DND-41 (cell line): ENCODE measurements around the gene ANXA3.

ENCODE experiments used
- ATAC-seq: fragments of 200-7000 bp; cut with Tn5 transposase; 3 replicates; pipeline ENCODE4 v1.9.1; 2021; ENCODE audit warnings: low read depth; ENCODE audit not compliant: insufficient read depth
- DNase-seq: peaks from one replicate; pipeline ENCODE4 v3.0.0-alpha.2; 2020
- H2AFZ ChIP-seq: 2 replicates; pipeline ENCODE4 v1.6.0; 2012; ENCODE audit warnings: low read depth, low read length
- H3K27ac ChIP-seq: 2 replicates; pipeline ENCODE4 v1.5.1; 2012; ENCODE audit warnings: low read length, inconsistent platforms
- H3K27me3 ChIP-seq: fragments of 200-600 bp; sonication (generic); 2 replicates; pipeline ENCODE4 v1.6.0; 2012; ENCODE audit warnings: low read length, mild to moderate bottlenecking, inconsistent platforms; ENCODE audit not compliant: insufficient read depth, poor library complexity
- H3K36me3 ChIP-seq: 2 replicates; pipeline ENCODE4 v1.5.1; 2012; ENCODE audit warnings: low read length, inconsistent platforms; ENCODE audit not compliant: insufficient read depth
- H3K4me1 ChIP-seq: 2 replicates; pipeline ENCODE4 v1.5.1; 2012; ENCODE audit warnings: mild to moderate bottlenecking, low read length; ENCODE audit not compliant: insufficient read depth
- H3K4me2 ChIP-seq: 2 replicates; pipeline ENCODE4 v1.6.0; 2012; ENCODE audit warnings: mild to moderate bottlenecking, moderate library complexity, low read length, inconsistent platforms; ENCODE audit not compliant: insufficient read depth
- H3K4me3 ChIP-seq, 2 experiments: fragments of 200-600 bp in 1 of 2; shearing (Covaris generic) in 1 of 2; 2 replicates each; pipeline ENCODE4 v1.5.1; 2012 to 2016; ENCODE audit warnings: inconsistent platforms in 2 of 2, low read length in 2 of 2, mild to moderate bottlenecking in 2 of 2, low read depth in 1 of 2, moderate library complexity in 1 of 2
- H3K79me2 ChIP-seq: 2 replicates; pipeline ENCODE4 v1.6.0; 2012; ENCODE audit warnings: low read length, inconsistent platforms; ENCODE audit not compliant: insufficient read depth
- H3K9ac ChIP-seq: 2 replicates; pipeline ENCODE4 v1.6.0; 2012; ENCODE audit warnings: low read depth, mild to moderate bottlenecking, inconsistent platforms, low read length, moderate library complexity
- H3K9me3 ChIP-seq: 2 replicates; pipeline ENCODE4 v1.5.1; 2012; ENCODE audit warnings: low read length, moderate library complexity, mild to moderate bottlenecking, inconsistent platforms; ENCODE audit not compliant: insufficient read depth, severe bottlenecking
- H4K20me1 ChIP-seq: 2 replicates; pipeline ENCODE4 v1.6.0; 2012; ENCODE audit warnings: low read length; ENCODE audit not compliant: insufficient read depth
- EZH2 ChIP-seq: IDR thresholded peaks from 3 replicates; pipeline ENCODE4 v1.6.1; 2012; ENCODE audit warnings: borderline replicate concordance, low read depth, mild to moderate bottlenecking, moderate library complexity, low read length, inconsistent platforms; ENCODE audit not compliant: severe bottlenecking
- TF ChIP-seq, protein P1 (sequence below): IDR thresholded peaks from 2 replicates; pipeline ENCODE4 v1.5.1; 2012; ENCODE audit warnings: borderline replicate concordance, low read length, moderate library complexity, mild to moderate bottlenecking; ENCODE audit not compliant: poor library complexity, severe bottlenecking; ENCODE audit errors: extremely low read depth

Gene ANXA3

DNA sequence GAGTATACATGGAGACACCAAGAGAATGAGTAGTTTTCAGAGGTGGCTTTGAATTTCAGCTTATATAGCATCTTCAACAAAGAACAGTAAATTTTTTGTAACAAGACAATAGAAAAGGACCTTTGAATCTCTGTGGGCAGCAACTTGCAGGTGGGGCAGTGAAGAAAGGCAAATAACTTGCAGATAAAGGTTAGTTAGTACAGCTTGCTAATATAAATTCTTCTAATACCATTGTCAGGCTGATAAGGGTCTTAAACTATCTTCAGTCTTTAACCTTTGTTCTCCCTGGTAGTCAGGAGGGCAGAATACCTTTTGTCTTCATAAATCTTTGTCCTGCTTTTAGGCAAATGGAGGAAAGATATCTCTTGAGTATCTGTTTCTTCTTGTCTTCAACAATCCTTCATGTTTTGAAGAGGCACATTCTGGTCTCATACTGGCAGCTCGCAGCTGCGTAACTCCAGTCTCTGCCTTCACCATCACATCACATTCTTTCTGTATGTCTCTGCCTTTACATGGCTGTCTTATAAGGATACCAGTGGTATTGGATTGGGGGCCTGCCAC lies 16.0 kb downstream of the ANXA3 start:
- no peaks in the 10 kb centered on the region for H3K79me2 ChIP-seq
- no peak overlapping the region for H2AFZ ChIP-seq
- no peak overlapping the region for H3K27ac ChIP-seq
- no peaks in the 10 kb centered on the region for H3K9me3 ChIP-seq
- no peak overlapping the region for H3K4me2 ChIP-seq
- no peak for ATAC-seq
- no peak overlapping the region for H3K4me3 ChIP-seq
- no peaks in the 10 kb centered on the region for H3K4me1 ChIP-seq
- H4K20me1 ChIP-seq, result no peaks in the 10 kb centered on the region
- no peak overlapping the region for H3K9ac ChIP-seq
- no peak for DNase-seq
- H3K27me3 ChIP-seq, result no peaks in the 10 kb centered on the region
- TF ChIP-seq, protein P1, sequence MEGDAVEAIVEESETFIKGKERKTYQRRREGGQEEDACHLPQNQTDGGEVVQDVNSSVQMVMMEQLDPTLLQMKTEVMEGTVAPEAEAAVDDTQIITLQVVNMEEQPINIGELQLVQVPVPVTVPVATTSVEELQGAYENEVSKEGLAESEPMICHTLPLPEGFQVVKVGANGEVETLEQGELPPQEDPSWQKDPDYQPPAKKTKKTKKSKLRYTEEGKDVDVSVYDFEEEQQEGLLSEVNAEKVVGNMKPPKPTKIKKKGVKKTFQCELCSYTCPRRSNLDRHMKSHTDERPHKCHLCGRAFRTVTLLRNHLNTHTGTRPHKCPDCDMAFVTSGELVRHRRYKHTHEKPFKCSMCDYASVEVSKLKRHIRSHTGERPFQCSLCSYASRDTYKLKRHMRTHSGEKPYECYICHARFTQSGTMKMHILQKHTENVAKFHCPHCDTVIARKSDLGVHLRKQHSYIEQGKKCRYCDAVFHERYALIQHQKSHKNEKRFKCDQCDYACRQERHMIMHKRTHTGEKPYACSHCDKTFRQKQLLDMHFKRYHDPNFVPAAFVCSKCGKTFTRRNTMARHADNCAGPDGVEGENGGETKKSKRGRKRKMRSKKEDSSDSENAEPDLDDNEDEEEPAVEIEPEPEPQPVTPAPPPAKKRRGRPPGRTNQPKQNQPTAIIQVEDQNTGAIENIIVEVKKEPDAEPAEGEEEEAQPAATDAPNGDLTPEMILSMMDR, result no peak
- TF ChIP-seq EZH2, result no peak
- H3K36me3 ChIP-seq, result no peaks in the 10 kb centered on the region

DNA sequence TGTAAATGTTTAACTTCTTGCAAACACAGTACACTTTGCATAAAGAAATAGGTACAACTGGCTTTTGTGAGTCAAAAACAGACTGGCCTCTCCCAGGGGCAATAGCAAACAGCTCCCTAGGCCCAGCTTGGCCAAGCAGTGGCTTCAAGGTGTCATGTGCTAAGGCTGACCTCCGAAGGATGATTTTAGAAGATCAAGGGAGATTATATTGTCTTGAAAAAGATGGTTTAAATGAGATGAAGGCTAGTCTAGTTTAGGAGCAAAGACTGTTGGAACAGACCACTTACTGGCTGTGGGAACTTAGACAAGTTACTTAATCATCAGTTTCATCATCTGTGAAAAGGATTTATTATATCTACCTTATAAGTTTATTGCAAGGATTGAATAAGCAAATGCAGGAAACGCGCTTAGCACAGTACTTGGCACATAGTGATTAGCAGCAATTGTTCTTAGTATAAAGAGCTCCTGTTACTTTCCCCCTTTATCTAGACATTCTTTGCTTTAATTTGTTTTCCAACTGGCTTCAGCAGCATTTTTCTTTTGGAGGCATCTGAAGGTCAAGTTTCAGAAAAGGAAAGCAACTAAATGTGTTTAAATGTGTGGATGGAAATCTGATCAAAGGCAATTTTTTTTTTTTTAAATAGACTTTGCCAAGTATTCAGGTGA lies 17.2 kb downstream of the ANXA3 start:
- no peaks in the 10 kb centered on the region for H4K20me1 ChIP-seq
- H3K27me3 ChIP-seq, result no peaks in the 10 kb centered on the region
- H3K79me2 ChIP-seq, result no peaks in the 10 kb centered on the region
- H3K36me3 ChIP-seq, result no peaks in the 10 kb centered on the region
- H2AFZ ChIP-seq, result no peak overlapping the region
- no peak overlapping the region for H3K9ac ChIP-seq
- H3K4me3 ChIP-seq, result no peak overlapping the region
- no peak for TF ChIP-seq EZH2
- TF ChIP-seq, protein P1, result no peak
- no peaks in the 10 kb centered on the region for H3K9me3 ChIP-seq
- no peaks in the 10 kb centered on the region for H3K4me1 ChIP-seq
- H3K27ac ChIP-seq, result no peak overlapping the region
- ATAC-seq (no peak), DNase-seq (no peak)
- H3K4me2 ChIP-seq, result no peak overlapping the region

DNA sequence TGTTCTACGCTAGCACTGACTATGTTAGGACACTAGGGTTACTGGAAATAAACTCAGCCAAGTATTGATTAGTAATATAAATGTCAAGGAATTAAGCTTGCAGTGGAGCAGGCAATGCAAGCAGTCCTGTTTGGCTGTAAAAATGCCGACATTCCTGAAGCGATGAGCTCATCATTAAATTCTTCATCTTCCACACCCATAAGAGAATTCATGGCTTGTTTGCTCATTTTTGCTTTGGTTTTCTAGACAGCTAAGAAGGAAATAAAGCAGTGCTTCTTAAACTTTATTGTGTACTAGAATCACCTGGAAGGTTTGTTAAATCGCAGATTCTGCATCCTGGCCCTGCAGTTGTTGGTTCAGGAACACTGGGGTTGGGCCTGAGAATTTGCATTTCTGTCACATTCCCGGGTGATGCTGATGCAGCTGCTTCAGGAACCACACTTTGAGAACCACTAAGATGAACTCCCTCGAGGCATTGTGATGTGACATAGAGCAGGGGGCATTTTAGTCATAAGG lies 17.8 kb downstream of the ANXA3 start:
- H3K27ac ChIP-seq, result no peak overlapping the region
- no peak for DNase-seq
- no peak overlapping the region for H3K9ac ChIP-seq
- no peaks in the 10 kb centered on the region for H3K4me1 ChIP-seq
- H4K20me1 ChIP-seq, result no peaks in the 10 kb centered on the region
- H2AFZ ChIP-seq, result no peak overlapping the region
- no peaks in the 10 kb centered on the region for H3K36me3 ChIP-seq
- no peaks in the 10 kb centered on the region for H3K79me2 ChIP-seq
- H3K4me2 ChIP-seq, result no peak overlapping the region
- H3K27me3 ChIP-seq, result no peaks in the 10 kb centered on the region
- H3K9me3 ChIP-seq, result no peaks in the 10 kb centered on the region
- ATAC-seq, result no peak
- TF ChIP-seq EZH2, result no peak
- TF ChIP-seq, protein P1, result no peak
- no peak overlapping the region for H3K4me3 ChIP-seq
